ENCODE data around the gene UBE2E3. TPM values are rescaled to one million over a fixed set of nuclear protein-coding genes. Genes with fewer than 3 reads are reported as not detected.

Gene UBE2E3
- total RNA-seq, 1 experiment from 2014 or later, result 91.3 TPM

DNA sequence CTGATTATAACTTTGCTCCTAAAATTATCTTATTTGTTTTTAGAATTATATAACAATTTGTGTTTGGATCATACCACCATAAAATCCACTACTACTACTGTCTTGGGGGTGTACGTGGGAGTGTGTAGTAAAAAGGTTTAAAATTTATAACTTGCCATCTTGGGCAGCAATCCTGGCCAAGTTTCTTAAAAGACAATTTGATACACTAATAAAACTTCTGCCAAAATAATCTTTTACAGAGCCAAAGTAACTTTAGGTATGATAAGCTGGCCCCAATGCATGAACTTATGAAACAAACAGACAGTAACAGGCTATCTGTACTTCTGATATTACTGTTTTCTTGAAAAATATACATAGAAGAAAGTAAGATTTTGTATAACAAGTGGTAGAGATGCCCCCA lies 11.3 kb upstream of the UBE2E3 start:
- no peaks in the 10 kb centered on the region for H3K9me3 ChIP-seq (ENCODE audit: control insufficient read depth, insufficient read depth, low read depth, low read length)
- intact Hi-C loops (cut with micrococcal nuclease; ENCODE audit: unreplicated experiment), result no loop called here
- no peak for ATAC-seq
- no peaks in the 10 kb centered on the region for H3K36me3 ChIP-seq (ENCODE audit: control insufficient read depth, insufficient read depth, low read length)
- in situ Hi-C loops (cut with HindIII; ENCODE audit: low pct_unique_long_range_greater_than_20kb, low sequenced_read_pairs), result no loop called here
- no peak overlapping the region for H3K4me3 ChIP-seq (ENCODE audit: low read depth in 2 of 2, low read length in 2 of 2)
- ChIA-PET POLR2A (interaction anchor here (0.7 kb wide), 1 partner anchor 31 kb away, joined by 3 read pairs; no protein-coding TSS in a partner anchor), CTCF (no interaction called here)
- no peak overlapping the region for H3K27ac ChIP-seq (ENCODE audit: low read length)
- DNase-seq (ENCODE audit: low read depth, low spot score), result no peak
- BruUV-seq (replicated peaks), result no TSS peak
- no peaks in the 10 kb centered on the region for H3K27me3 ChIP-seq (ENCODE audit: control insufficient read depth, insufficient read depth, low read length)
- TF ChIP-seq POLR2AphosphoS5 (IDR thresholded peaks at IDR 0.05; ENCODE audit: low read depth, low read length) (no peak), TCF7L2 (IDR thresholded peaks at IDR 0.05; ENCODE audit: low read depth, low read length) (no peak), SIN3A (IDR thresholded peaks at IDR 0.05; ENCODE audit: borderline replicate concordance, insufficient read depth, low read depth, low read length) (no peak)
- TF ChIP-seq, protein P1, sequence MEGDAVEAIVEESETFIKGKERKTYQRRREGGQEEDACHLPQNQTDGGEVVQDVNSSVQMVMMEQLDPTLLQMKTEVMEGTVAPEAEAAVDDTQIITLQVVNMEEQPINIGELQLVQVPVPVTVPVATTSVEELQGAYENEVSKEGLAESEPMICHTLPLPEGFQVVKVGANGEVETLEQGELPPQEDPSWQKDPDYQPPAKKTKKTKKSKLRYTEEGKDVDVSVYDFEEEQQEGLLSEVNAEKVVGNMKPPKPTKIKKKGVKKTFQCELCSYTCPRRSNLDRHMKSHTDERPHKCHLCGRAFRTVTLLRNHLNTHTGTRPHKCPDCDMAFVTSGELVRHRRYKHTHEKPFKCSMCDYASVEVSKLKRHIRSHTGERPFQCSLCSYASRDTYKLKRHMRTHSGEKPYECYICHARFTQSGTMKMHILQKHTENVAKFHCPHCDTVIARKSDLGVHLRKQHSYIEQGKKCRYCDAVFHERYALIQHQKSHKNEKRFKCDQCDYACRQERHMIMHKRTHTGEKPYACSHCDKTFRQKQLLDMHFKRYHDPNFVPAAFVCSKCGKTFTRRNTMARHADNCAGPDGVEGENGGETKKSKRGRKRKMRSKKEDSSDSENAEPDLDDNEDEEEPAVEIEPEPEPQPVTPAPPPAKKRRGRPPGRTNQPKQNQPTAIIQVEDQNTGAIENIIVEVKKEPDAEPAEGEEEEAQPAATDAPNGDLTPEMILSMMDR (IDR thresholded peaks at IDR 0.05), result no peak
- TF ChIP-seq, protein P2, sequence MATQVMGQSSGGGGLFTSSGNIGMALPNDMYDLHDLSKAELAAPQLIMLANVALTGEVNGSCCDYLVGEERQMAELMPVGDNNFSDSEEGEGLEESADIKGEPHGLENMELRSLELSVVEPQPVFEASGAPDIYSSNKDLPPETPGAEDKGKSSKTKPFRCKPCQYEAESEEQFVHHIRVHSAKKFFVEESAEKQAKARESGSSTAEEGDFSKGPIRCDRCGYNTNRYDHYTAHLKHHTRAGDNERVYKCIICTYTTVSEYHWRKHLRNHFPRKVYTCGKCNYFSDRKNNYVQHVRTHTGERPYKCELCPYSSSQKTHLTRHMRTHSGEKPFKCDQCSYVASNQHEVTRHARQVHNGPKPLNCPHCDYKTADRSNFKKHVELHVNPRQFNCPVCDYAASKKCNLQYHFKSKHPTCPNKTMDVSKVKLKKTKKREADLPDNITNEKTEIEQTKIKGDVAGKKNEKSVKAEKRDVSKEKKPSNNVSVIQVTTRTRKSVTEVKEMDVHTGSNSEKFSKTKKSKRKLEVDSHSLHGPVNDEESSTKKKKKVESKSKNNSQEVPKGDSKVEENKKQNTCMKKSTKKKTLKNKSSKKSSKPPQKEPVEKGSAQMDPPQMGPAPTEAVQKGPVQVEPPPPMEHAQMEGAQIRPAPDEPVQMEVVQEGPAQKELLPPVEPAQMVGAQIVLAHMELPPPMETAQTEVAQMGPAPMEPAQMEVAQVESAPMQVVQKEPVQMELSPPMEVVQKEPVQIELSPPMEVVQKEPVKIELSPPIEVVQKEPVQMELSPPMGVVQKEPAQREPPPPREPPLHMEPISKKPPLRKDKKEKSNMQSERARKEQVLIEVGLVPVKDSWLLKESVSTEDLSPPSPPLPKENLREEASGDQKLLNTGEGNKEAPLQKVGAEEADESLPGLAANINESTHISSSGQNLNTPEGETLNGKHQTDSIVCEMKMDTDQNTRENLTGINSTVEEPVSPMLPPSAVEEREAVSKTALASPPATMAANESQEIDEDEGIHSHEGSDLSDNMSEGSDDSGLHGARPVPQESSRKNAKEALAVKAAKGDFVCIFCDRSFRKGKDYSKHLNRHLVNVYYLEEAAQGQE (IDR thresholded peaks at IDR 0.05; ENCODE audit: insufficient read depth in 1 of 2, low read depth in 2 of 2, low read length in 1 of 2), result no peak
- no peaks in the 10 kb centered on the region for H3K4me1 ChIP-seq (ENCODE audit: control insufficient read depth, insufficient read depth, low read length)

DNA sequence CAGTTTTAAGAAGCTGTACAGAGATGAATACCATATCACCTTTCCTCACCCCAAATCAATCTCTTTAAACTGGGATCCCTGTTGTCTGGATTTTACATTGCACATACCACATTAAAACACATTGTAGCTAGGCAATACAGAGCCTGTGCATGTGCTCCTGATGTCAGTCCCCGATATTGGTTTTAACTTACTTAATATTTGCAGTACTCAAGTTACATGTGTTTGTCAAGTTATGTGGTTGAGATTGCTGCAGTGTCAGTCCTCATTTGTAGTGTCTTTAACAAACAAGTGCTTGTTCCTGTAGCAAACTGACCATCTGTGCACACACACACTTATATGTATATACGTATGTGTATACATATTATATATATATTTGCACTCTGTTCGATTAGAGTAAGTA lies 10.4 kb upstream of the UBE2E3 start:
- no peaks in the 10 kb centered on the region for H3K4me1 ChIP-seq (ENCODE audit: control insufficient read depth, insufficient read depth, low read length)
- no peaks in the 10 kb centered on the region for H3K27me3 ChIP-seq (ENCODE audit: control insufficient read depth, insufficient read depth, low read length)
- intact Hi-C loops (cut with micrococcal nuclease; ENCODE audit: unreplicated experiment), result no loop called here
- TF ChIP-seq POLR2AphosphoS5 (IDR thresholded peaks at IDR 0.05; ENCODE audit: low read depth, low read length) (no peak), TCF7L2 (IDR thresholded peaks at IDR 0.05; ENCODE audit: low read depth, low read length) (no peak)
- TF ChIP-seq, protein P1 (IDR thresholded peaks at IDR 0.05), result no peak
- TF ChIP-seq, protein P2 (IDR thresholded peaks at IDR 0.05; ENCODE audit: insufficient read depth in 1 of 2, low read depth in 2 of 2, low read length in 1 of 2), result no peak
- H3K27ac ChIP-seq (ENCODE audit: low read length), result no peak overlapping the region
- no peaks in the 10 kb centered on the region for H3K9me3 ChIP-seq (ENCODE audit: control insufficient read depth, insufficient read depth, low read depth, low read length)
- DNase-seq (ENCODE audit: low read depth, low spot score) (no peak), ATAC-seq (no peak)
- CTCF ChIA-PET, result no interaction called here
- POLR2A ChIA-PET, result no interaction called here
- in situ Hi-C loops (cut with HindIII; ENCODE audit: low pct_unique_long_range_greater_than_20kb, low sequenced_read_pairs), result no loop called here
- BruUV-seq (replicated peaks), result no TSS peak
- no peaks in the 10 kb centered on the region for H3K36me3 ChIP-seq (ENCODE audit: control insufficient read depth, insufficient read depth, low read length)
- no peak overlapping the region for H3K4me3 ChIP-seq (ENCODE audit: low read depth in 2 of 2, low read length in 2 of 2)

Measured in Panc1 (cell line).